ENCODE measurements around the gene TMEM60. TPM values are rescaled to one million over a fixed set of nuclear protein-coding genes. Genes with fewer than 3 reads are reported as not detected.

The TMEM60 gene
- total and polyA plus RNA-seq, 2 of the 13 experiments (the other 11 are each of a cell fraction or from before 2014, with no cell fraction given) = 25.6 to 27.7 TPM

DNA sequence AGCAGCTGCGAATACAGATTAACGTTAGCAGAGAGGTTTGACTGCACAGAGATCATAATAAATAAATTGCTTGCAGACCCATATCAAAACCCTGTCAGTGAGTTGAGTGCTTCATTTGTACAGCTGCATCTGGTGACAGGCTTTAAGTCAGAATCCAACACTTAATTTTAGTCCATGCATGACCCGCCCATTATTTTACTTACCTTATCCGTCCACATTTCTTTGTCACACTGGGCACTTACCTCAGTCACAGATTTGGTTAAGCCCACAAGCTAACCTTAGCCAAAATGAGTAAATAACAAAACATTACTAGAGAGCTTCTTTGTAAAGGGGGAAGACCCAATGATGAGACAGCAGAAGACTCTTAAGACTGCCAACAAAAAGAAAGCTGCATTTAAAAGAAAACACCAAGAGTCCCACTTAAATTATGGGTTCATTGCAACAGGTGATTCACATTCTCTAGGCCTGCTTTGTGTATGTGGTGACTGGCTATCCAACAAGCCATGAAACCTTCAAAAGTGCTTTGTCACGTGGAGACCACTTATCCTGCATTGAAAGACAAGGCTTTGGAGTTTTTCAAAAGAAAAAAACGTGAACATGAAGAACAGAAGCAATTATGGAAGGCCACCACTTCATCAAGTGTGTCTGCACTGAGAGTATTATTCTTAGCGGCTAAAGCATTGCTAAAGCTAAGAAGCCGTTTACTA, 32.6 kb upstream of the TMEM60 start (continued):
- TF ChIP-seq, protein P1, sequence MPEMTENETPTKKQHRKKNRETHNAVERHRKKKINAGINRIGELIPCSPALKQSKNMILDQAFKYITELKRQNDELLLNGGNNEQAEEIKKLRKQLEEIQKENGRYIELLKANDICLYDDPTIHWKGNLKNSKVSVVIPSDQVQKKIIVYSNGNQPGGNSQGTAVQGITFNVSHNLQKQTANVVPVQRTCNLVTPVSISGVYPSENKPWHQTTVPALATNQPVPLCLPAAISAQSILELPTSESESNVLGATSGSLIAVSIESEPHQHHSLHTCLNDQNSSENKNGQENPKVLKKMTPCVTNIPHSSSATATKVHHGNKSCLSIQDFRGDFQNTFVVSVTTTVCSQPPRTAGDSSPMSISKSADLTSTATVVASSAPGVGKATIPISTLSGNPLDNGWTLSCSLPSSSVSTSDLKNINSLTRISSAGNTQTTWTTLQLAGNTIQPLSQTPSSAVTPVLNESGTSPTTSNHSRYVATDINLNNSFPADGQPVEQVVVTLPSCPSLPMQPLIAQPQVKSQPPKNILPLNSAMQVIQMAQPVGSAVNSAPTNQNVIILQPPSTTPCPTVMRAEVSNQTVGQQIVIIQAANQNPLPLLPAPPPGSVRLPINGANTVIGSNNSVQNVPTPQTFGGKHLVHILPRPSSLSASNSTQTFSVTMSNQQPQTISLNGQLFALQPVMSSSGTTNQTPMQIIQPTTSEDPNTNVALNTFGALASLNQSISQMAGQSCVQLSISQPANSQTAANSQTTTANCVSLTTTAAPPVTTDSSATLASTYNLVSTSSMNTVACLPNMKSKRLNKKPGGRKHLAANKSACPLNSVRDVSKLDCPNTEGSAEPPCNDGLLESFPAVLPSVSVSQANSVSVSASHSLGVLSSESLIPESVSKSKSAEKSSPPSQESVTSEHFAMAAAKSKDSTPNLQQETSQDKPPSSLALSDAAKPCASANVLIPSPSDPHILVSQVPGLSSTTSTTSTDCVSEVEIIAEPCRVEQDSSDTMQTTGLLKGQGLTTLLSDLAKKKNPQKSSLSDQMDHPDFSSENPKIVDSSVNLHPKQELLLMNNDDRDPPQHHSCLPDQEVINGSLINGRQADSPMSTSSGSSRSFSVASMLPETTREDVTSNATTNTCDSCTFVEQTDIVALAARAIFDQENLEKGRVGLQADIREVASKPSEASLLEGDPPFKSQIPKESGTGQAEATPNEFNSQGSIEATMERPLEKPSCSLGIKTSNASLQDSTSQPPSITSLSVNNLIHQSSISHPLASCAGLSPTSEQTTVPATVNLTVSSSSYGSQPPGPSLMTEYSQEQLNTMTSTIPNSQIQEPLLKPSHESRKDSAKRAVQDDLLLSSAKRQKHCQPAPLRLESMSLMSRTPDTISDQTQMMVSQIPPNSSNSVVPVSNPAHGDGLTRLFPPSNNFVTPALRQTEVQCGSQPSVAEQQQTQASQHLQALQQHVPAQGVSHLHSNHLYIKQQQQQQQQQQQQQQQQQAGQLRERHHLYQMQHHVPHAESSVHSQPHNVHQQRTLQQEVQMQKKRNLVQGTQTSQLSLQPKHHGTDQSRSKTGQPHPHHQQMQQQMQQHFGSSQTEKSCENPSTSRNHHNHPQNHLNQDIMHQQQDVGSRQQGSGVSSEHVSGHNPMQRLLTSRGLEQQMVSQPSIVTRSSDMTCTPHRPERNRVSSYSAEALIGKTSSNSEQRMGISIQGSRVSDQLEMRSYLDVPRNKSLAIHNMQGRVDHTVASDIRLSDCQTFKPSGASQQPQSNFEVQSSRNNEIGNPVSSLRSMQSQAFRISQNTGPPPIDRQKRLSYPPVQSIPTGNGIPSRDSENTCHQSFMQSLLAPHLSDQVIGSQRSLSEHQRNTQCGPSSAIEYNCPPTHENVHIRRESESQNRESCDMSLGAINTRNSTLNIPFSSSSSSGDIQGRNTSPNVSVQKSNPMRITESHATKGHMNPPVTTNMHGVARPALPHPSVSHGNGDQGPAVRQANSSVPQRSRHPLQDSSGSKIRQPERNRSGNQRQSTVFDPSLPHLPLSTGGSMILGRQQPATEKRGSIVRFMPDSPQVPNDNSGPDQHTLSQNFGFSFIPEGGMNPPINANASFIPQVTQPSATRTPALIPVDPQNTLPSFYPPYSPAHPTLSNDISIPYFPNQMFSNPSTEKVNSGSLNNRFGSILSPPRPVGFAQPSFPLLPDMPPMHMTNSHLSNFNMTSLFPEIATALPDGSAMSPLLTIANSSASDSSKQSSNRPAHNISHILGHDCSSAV (CRISPR knock-in tag; IDR thresholded peaks at IDR 0.05; ENCODE audit: borderline replicate concordance) = no peak
- TF ChIP-seq ZNF614 (CRISPR knock-in tag; IDR thresholded peaks at IDR 0.05; ENCODE audit: borderline replicate concordance) = no peak

DNA sequence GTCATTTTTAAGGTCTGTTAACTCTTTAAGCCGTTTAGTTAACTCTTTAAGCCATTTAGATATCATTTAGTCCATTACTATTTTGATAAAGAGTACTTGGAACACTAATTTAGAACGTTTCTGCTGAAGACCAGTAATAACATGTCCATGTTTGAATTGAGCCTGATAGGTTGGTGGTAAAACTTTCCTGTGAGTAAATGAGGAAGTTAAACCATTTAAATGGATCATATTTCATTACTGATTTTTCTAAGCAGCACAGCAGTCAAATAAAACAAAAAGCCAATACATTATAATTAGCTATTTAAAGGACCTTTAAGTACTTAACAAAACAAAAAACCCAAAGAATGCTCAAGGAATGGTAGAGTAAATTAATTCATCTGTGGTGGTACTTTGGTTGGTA, 29.8 kb upstream of the TMEM60 start:
- Histone ChIP-seq H3K4me3 (replicated peaks in 1 of 3; ENCODE audit: insufficient read depth in 1 of 3, low read depth in 2 of 3, low read length in 3 of 3) (no peak overlapping the region), H4K20me1 (ENCODE audit: insufficient read depth, low read length) (no peaks in the 10 kb centered on the region), H3K36me3 (replicated peaks in 1 of 2; ENCODE audit: control insufficient read depth in 1 of 2, insufficient read depth in 2 of 2, low read length in 2 of 2) (no peaks in the 10 kb centered on the region), H3K4me1 (ENCODE audit: insufficient read depth, low read length) (no peaks in the 10 kb centered on the region), H2AFZ (ENCODE audit: low read length) (no peak overlapping the region), H3K9ac (ENCODE audit: insufficient read depth, low read depth, low read length) (no peak overlapping the region), H3K9me3 (ENCODE audit: low read length) (no peaks in the 10 kb centered on the region), H3K79me2 (ENCODE audit: insufficient read depth, low read length) (no peaks in the 10 kb centered on the region), H3K27ac (ENCODE audit: extremely low read length, insufficient read depth, low read length) (no peak overlapping the region), H3K27me3 (ENCODE audit: control insufficient read depth in 1 of 2, insufficient read depth in 2 of 2, low read length in 2 of 2) (no peaks in the 10 kb centered on the region), H3K4me2 (ENCODE audit: low read depth, low read length) (no peak overlapping the region)
- no peak for TF ChIP-seq SP140L (CRISPR knock-in tag; IDR thresholded peaks at IDR 0.05; ENCODE audit: borderline replicate concordance)
- TF ChIP-seq, protein P2, sequence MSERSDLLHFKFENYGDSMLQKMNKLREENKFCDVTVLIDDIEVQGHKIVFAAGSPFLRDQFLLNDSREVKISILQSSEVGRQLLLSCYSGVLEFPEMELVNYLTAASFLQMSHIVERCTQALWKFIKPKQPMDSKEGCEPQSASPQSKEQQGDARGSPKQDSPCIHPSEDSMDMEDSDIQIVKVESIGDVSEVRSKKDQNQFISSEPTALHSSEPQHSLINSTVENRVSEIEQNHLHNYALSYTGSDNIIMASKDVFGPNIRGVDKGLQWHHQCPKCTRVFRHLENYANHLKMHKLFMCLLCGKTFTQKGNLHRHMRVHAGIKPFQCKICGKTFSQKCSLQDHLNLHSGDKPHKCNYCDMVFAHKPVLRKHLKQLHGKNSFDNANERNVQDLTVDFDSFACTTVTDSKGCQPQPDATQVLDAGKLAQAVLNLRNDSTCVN (CRISPR knock-in tag; IDR thresholded peaks at IDR 0.05; ENCODE audit: borderline replicate concordance) = no peak
- no peak for TF ChIP-seq ATRX (CRISPR knock-in tag; IDR thresholded peaks at IDR 0.05; ENCODE audit: borderline replicate concordance)
- ChIA-PET CTCF (ENCODE audit: low intra/inter-chr PET ratio, low total read pairs) (no interaction called here), POLR2A (interaction anchor here (0.5 kb wide), 1 partner anchor 35 kb away, joined by 3 read pairs; no protein-coding TSS in a partner anchor)
- 76% methylated on average over 2 of the region's 2 CpGs for WGBS (ENCODE audit: low lambda C conversion rate)
- DNase-seq (ENCODE audit: low spot score) = no peak
- intact Hi-C loops (cut with micrococcal nuclease; ENCODE audit: unreplicated experiment) = no loop called here
- FAIRE-seq = no peak
- no TSS peak for BruUV-seq (replicated peaks)
- in situ Hi-C loops (cut with HindIII; ENCODE audit: extremely low pct_ligation_motif_present, low pct_unique_long_range_greater_than_20kb) = no loop called here
- ATAC-seq = no peak

All from HepG2 (cell line).